ENCODE measurements around the gene ZNF135. TPM values are rescaled to one million over a fixed set of nuclear protein-coding genes. Genes with fewer than 3 reads are reported as not detected.

ZNF135 gene
- total and polyA plus RNA-seq, 10 of the 15 experiments (the other 5 are each of a cell fraction or from before 2014, with no cell fraction given), result 0.04 TPM; not detected in 9

GRCh38 chr19:58009301-58009665 is 49.8 kb upstream of the ZNF135 start:
- ATAC-seq, result no peak
- H4K20me1 ChIP-seq (ENCODE audit: control insufficient read depth, insufficient read depth), result no peaks in the 10 kb centered on the region
- BruUV-seq (replicated peaks), result no TSS peak
- H3K79me2 ChIP-seq (ENCODE audit: control insufficient read depth, insufficient read depth, low read length), result no peaks in the 10 kb centered on the region
- no peak for DNase-seq (ENCODE audit: low read depth, low spot score)
- H3K4me3 ChIP-seq, result no peak overlapping the region
- ChIA-PET CTCF (no interaction called here), SMC1A (ENCODE audit: uncharacterized antibody, unreplicated experiment) (no interaction called here), RAD21 (ENCODE audit: unreplicated experiment) (no interaction called here), POLR2A (no interaction called here)
- H3K4me2 ChIP-seq (ENCODE audit: control insufficient read depth, insufficient read depth), result peak overlapping the region; percentile 68
- H3K27ac ChIP-seq (ENCODE audit: control insufficient read depth, insufficient read depth), result no peak overlapping the region
- no peaks in the 10 kb centered on the region for H3K36me3 ChIP-seq (ENCODE audit: control insufficient read depth in 2 of 2, insufficient read depth in 2 of 2, low read length in 1 of 2)
- no peaks in the 10 kb centered on the region for H3K27me3 ChIP-seq (replicated peaks in 1 of 2; ENCODE audit: control insufficient read depth in 2 of 2, insufficient read depth in 2 of 2, low read length in 1 of 2)
- H3K4me1 ChIP-seq (ENCODE audit: control insufficient read depth, insufficient read depth, low read length), result no peaks in the 10 kb centered on the region
- 42% methylated on average over 20 of the region's 21 CpGs for WGBS (ENCODE audit: insufficient coverage, insufficient replicate concordance, low lambda C conversion rate, missing lambda C conversion rate)
- no peak for FAIRE-seq
- no peak overlapping the region for H2AFZ ChIP-seq (ENCODE audit: control insufficient read depth, low read depth, low read length)
- intact Hi-C loops (cut with micrococcal nuclease; ENCODE audit: unreplicated experiment) (no loop called here), in situ Hi-C loops (cut with MboI) (no loop called here)
- TF ChIP-seq SMC3 (IDR thresholded peaks at IDR 0.05; ENCODE audit: borderline replicate concordance, low read length), result no peak
- no peak overlapping the region for H3K9ac ChIP-seq (ENCODE audit: control insufficient read depth, insufficient read depth, low read length)
- peaks cover 30% of the 10 kb centered on the region for H3K9me3 ChIP-seq (replicated peaks; ENCODE audit: control insufficient read depth, insufficient read depth, low read length)

- BruUV-seq (replicated peaks), result no TSS peak
- Histone ChIP-seq H4K20me1 (ENCODE audit: control insufficient read depth, insufficient read depth) (no peaks in the 10 kb centered on the region), H3K4me3 (peak overlapping the region; percentile 27; the same call in 1 of the 2 replicates), H3K27ac (ENCODE audit: control insufficient read depth, insufficient read depth) (no peak overlapping the region), H3K4me2 (ENCODE audit: control insufficient read depth, insufficient read depth) (peak overlapping the region; percentile 68), H3K27me3 (replicated peaks in 1 of 2; ENCODE audit: control insufficient read depth in 2 of 2, insufficient read depth in 2 of 2, low read length in 1 of 2) (no peaks in the 10 kb centered on the region), H3K9ac (ENCODE audit: control insufficient read depth, insufficient read depth, low read length) (no peak overlapping the region), H3K4me1 (ENCODE audit: control insufficient read depth, insufficient read depth, low read length) (no peaks in the 10 kb centered on the region), H3K79me2 (ENCODE audit: control insufficient read depth, insufficient read depth, low read length) (no peaks in the 10 kb centered on the region), H2AFZ (ENCODE audit: control insufficient read depth, low read depth, low read length) (peak overlapping the region; percentile 65), H3K9me3 (replicated peaks; ENCODE audit: control insufficient read depth, insufficient read depth, low read length) (peaks cover 25% of the 10 kb centered on the region; the same call in 2 of the 3 replicates), H3K36me3 (ENCODE audit: control insufficient read depth in 2 of 2, insufficient read depth in 2 of 2, low read length in 1 of 2) (no peaks in the 10 kb centered on the region)
- ChIA-PET CTCF (no interaction called here), RAD21 (ENCODE audit: unreplicated experiment) (no interaction called here), POLR2A (no interaction called here), SMC1A (ENCODE audit: uncharacterized antibody, unreplicated experiment) (no interaction called here)
- FAIRE-seq (no peak), DNase-seq (ENCODE audit: low read depth, low spot score) (no peak), ATAC-seq (no peak; the same call in 2 of the 3 replicates)
- WGBS (ENCODE audit: insufficient coverage, insufficient replicate concordance, low lambda C conversion rate, missing lambda C conversion rate), result 24% methylated on average over 41 of the region's 41 CpGs
- intact Hi-C loops (cut with micrococcal nuclease; ENCODE audit: unreplicated experiment), result no loop called here
- in situ Hi-C loops (cut with MboI), result no loop called here
- TF ChIP-seq HDGF (IDR thresholded peaks at IDR 0.05) (no peak), TARDBP (IDR thresholded peaks at IDR 0.05; ENCODE audit: borderline replicate concordance) (no peak), RAD51 (IDR thresholded peaks at IDR 0.05) (no peak), RCOR1 (conservative IDR thresholded peaks at IDR 0.05; ENCODE audit: low read depth, low read length) (no peak), ELK1 (IDR thresholded peaks at IDR 0.05; ENCODE audit: low read depth, low read length) (no peak), HDAC6 (IDR thresholded peaks at IDR 0.05; ENCODE audit: unreplicated experiment) (no peak), NR2F1 (conservative IDR thresholded peaks at IDR 0.05) (no peak), NFIC (IDR thresholded peaks at IDR 0.05; ENCODE audit: low read depth, low read length) (no peak), POLR2AphosphoS2 (IDR thresholded peaks at IDR 0.05; ENCODE audit: low read depth, low read length) (no peak), EED (IDR thresholded peaks at IDR 0.05; ENCODE audit: low read depth) (no peak), CREM (IDR thresholded peaks at IDR 0.05; ENCODE audit: low read depth) (peak; percentile 49; the same call in 1 of the 2 replicates), MEF2A (IDR thresholded peaks at IDR 0.05; ENCODE audit: insufficient read depth, low read depth, low read length) (no peak), SIX5 (IDR thresholded peaks at IDR 0.05; ENCODE audit: low read depth, low read length, severe bottlenecking) (peak; percentile 20), GATAD2B (conservative IDR thresholded peaks at IDR 0.05; ENCODE audit: low read depth) (no peak), ATF3 (IDR thresholded peaks at IDR 0.05; ENCODE audit: borderline replicate concordance, extremely low read depth, low read depth, low read length) (0 out of 2 replicates have a peak, but pooled peaks have one; percentile 27), POLR2A (IDR thresholded peaks at IDR 0.05; ENCODE audit: low read depth, low read length) (peak; percentile 50; the same call in 1 of the 2 replicates), CREB1 (IDR thresholded peaks at IDR 0.05; ENCODE audit: low read depth) (peak; percentile 88), TCF3 (IDR thresholded peaks at IDR 0.05; ENCODE audit: borderline replicate concordance, insufficient read depth, low read depth, low read length) (no peak), FOXK2 (IDR thresholded peaks at IDR 0.05) (no peak)
Observed at GRCh38 chr19:58009666-58010301, 49.3 kb upstream of the ZNF135 start.
